ENCODE data around the gene MID1. TPM values are rescaled to one million over a fixed set of nuclear protein-coding genes. Genes with fewer than 3 reads are reported as not detected.

The MID1 gene
- total and polyA plus RNA-seq, 9 of the 15 experiments (the other 6 are each of a cell fraction or from before 2014, with no cell fraction given) = 0.07 to 0.54 (median 0.33) TPM

DNA sequence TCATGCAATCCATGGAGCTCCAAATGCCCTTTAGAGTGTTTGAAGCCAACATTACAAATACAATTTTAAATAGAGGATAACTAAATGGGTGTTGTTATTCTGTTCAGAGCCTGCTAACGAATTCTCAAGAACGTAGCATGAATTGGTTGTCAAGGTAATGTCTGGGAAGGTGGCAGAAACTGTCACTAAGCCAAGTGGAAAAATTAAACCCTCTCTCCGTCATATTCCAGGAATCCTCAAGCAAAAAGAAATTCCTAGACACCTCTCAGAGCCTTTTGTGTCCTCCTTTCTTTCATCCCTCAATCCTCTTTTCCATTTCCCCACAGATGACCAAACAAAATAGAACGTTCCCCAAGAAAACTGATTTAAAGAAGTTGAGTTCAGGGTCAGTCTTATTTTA, 204.0 kb downstream of the MID1 start (continued):
- TF ChIP-seq, protein P1, sequence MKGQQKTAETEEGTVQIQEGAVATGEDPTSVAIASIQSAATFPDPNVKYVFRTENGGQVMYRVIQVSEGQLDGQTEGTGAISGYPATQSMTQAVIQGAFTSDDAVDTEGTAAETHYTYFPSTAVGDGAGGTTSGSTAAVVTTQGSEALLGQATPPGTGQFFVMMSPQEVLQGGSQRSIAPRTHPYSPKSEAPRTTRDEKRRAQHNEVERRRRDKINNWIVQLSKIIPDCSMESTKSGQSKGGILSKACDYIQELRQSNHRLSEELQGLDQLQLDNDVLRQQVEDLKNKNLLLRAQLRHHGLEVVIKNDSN (CRISPR knock-in tag; IDR thresholded peaks at IDR 0.05) = no peak
- TF ChIP-seq FOXJ2 (tag; IDR thresholded peaks at IDR 0.05) = no peak
- no peak for TF ChIP-seq ZNF584 (CRISPR knock-in tag; IDR thresholded peaks at IDR 0.05; ENCODE audit: low read depth)
- TF ChIP-seq, protein P2, sequence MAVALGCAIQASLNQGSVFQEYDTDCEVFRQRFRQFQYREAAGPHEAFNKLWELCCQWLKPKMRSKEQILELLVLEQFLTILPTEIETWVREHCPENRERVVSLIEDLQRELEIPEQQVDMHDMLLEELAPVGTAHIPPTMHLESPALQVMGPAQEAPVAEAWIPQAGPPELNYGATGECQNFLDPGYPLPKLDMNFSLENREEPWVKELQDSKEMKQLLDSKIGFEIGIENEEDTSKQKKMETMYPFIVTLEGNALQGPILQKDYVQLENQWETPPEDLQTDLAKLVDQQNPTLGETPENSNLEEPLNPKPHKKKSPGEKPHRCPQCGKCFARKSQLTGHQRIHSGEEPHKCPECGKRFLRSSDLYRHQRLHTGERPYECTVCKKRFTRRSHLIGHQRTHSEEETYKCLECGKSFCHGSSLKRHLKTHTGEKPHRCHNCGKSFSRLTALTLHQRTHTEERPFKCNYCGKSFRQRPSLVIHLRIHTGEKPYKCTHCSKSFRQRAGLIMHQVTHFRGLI (CRISPR knock-in tag; IDR thresholded peaks at IDR 0.05) = no peak
- no peak for TF ChIP-seq NCOA2 (IDR thresholded peaks at IDR 0.05; ENCODE audit: partially characterized antibody in 2 of 2)
- TF ChIP-seq, protein P3, sequence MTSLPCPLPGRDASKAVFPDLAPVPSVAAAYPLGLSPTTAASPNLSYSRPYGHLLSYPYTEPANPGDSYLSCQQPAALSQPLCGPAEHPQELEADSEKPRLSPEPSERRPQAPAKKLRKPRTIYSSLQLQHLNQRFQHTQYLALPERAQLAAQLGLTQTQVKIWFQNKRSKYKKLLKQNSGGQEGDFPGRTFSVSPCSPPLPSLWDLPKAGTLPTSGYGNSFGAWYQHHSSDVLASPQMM (CRISPR knock-in tag; IDR thresholded peaks at IDR 0.05) = no peak
- no peak for TF ChIP-seq SMARCE1 (IDR thresholded peaks at IDR 0.05)

DNA sequence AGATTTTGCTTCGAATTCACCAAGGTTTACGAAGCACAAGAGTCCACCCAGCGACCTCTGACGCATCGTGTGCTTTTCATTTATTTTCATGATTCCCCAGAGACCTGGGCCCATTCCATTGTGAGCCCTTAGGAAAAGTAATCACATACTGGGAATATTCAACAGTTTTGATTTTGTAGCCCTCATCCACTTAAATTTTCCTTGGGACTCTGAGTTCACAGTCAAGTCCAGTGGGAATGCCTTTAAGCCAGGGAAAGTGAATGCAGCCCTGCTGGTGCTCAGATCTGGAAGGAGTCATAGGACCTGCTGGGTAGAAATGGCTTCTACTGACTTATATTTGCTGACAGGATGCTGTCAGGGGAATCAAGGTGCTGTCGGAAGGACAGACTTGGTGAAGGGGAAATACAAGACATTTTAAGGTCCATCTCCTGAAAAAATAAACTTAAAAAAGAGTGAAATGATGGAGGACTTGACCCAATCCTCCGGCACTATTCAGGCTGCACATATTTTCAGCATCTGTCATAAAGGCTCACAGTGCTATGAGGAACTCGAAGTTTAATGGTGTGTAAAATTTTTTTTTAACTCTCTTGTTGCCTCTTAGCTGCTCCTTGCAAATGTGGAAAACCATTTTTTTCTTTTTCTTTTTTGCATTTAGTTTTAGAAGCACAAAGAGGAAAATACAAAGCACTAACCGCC, 204.9 kb downstream of the MID1 start:
- ChIA-PET CTCF (ENCODE audit: low intra/inter-chr PET ratio) (no interaction called here), POLR2A (no interaction called here)
- Histone ChIP-seq H3K27me3 (ENCODE audit: control insufficient read depth in 2 of 2, insufficient read depth in 2 of 2, low read length in 2 of 2) (no peaks in the 10 kb centered on the region; a peak in 1 of 5 replicates), H3K79me2 (ENCODE audit: control insufficient read depth, insufficient read depth, low read length) (no peaks in the 10 kb centered on the region), H3K4me1 (replicated peaks in 1 of 2; ENCODE audit: control insufficient read depth in 2 of 2, insufficient read depth in 2 of 2, low read length in 2 of 2) (no peaks in the 10 kb centered on the region), H3K4me3 (no peak overlapping the region), H3K4me2 (ENCODE audit: insufficient read depth, low read length) (no peak overlapping the region), H3K9me1 (ENCODE audit: control insufficient read depth, insufficient read depth, low read length) (no peaks in the 10 kb centered on the region), H3K9me3 (replicated peaks; ENCODE audit: control insufficient read depth, insufficient read depth, low read depth, low read length) (no peaks in the 10 kb centered on the region), H3K9ac (ENCODE audit: insufficient read depth in 1 of 2, low read depth in 2 of 2, low read length in 2 of 2) (no peak overlapping the region), H2AFZ (ENCODE audit: low read depth, low read length) (no peak overlapping the region), H3K27ac (ENCODE audit: extremely low read depth, low read depth, low read length) (no peak overlapping the region), H3K36me3 (ENCODE audit: control insufficient read depth, insufficient read depth, low read length) (no peaks in the 10 kb centered on the region), H4K20me1 (replicated peaks; ENCODE audit: control insufficient read depth, insufficient read depth, low read length) (no peaks in the 10 kb centered on the region)
- BruUV-seq (replicated peaks) = no TSS peak
- intact Hi-C loops (cut with micrococcal nuclease) (no loop called here), in situ Hi-C loops (cut with MboI) (no loop called here)
- FAIRE-seq (no peak), DNase-seq (ENCODE audit: extremely low read depth in 1 of 4, low spot score in 3 of 4) (no peak), ATAC-seq (no peak)
- TF ChIP-seq ZNF224 (CRISPR knock-in tag; IDR thresholded peaks at IDR 0.05) (no peak), ZFP1 (CRISPR knock-in tag; IDR thresholded peaks at IDR 0.05) (no peak), CCNT2 (IDR thresholded peaks at IDR 0.05; ENCODE audit: borderline replicate concordance, extremely low read depth, insufficient read length, low read depth, low read length) (no peak)
- TF ChIP-seq, protein P4, sequence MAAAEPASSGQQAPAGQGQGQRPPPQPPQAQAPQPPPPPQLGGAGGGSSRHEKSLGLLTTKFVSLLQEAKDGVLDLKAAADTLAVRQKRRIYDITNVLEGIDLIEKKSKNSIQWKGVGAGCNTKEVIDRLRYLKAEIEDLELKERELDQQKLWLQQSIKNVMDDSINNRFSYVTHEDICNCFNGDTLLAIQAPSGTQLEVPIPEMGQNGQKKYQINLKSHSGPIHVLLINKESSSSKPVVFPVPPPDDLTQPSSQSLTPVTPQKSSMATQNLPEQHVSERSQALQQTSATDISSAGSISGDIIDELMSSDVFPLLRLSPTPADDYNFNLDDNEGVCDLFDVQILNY (CRISPR knock-in tag; IDR thresholded peaks at IDR 0.05) = no peak
- 0% methylated on average over 9 of the region's 9 CpGs for WGBS (ENCODE audit: insufficient coverage, low coverage, missing lambda C conversion rate)
